Activated CD8-positive, alpha-beta memory T cell treated with anti-CD3 and anti-CD28 coated beads, Interleukin-2, amount 10 ng/mL, durations not matched to agents 7 days and 5 days (primary cell): Measurements from ENCODE around the gene CPN2. TPM values are rescaled to one million over a fixed set of nuclear protein-coding genes. Genes with fewer than 3 reads are reported as not detected.

ENCODE experiments used
- ATAC-seq: fragments of 150-1000 bp; cut with Tn5 transposase; one replicate; pipeline ENCODE4 v1.10.0; 2021; ENCODE audit warnings: moderate library complexity
- CTCF ChIA-PET: fragments of 350-600 bp; sonication (Branson Sonifier 250); formaldehyde crosslinking; loops from one replicate; lab custom pipeline; 2021; ENCODE audit warnings: antibody characterized with exemption; lab: Charles Lee
- DNase-seq: peaks from one replicate; pipeline ENCODE4 v3.0.0-alpha.2; 2020
- H3K27ac Mint-ChIP-seq: one replicate; pipeline ENCODE4 v1.8.0; 2021; ENCODE audit warnings: mild to moderate bottlenecking, mixed read lengths
- H3K27me3 Mint-ChIP-seq: one replicate; pipeline ENCODE4 v1.8.0; 2021; ENCODE audit warnings: mixed read lengths
- H3K36me3 Mint-ChIP-seq: one replicate; pipeline ENCODE4 v1.8.0; 2021; ENCODE audit warnings: mild to moderate bottlenecking, mixed read lengths
- H3K4me1 Mint-ChIP-seq: one replicate; pipeline ENCODE4 v1.8.0; 2021; ENCODE audit warnings: mixed read lengths
- H3K4me3 Mint-ChIP-seq: one replicate; pipeline ENCODE4 v1.8.0; 2021; ENCODE audit warnings: mild to moderate bottlenecking, moderate library complexity, mixed read lengths
- H3K9me3 Mint-ChIP-seq: one replicate; pipeline ENCODE4 v1.8.0; 2022; ENCODE audit warnings: low read depth, mixed read lengths
- total RNA-seq, 2 experiments: library from RNA; stranded (reverse); gene quantifications; one replicate each; pipeline ENCODE4 v1.2.3, GENCODE V29; 2021

CPN2 gene
- total RNA-seq, 2 experiments from 2014 or later = not detected

- ATAC-seq (no peak), DNase-seq (no peak)
- no peak overlapping the region for H3K4me3 Mint-ChIP-seq
- no peaks in the 10 kb centered on the region for H3K36me3 Mint-ChIP-seq
- H3K27me3 Mint-ChIP-seq = peaks cover 29% of the 10 kb centered on the region
- H3K9me3 Mint-ChIP-seq = peaks cover 13% of the 10 kb centered on the region
- no peak overlapping the region for H3K27ac Mint-ChIP-seq
- CTCF ChIA-PET = interaction anchor here (1.2 kb wide), 1 partner anchor 44 kb away, joined by 3 read pairs; no protein-coding TSS in a partner anchor
- no peaks in the 10 kb centered on the region for H3K4me1 Mint-ChIP-seq
Measured at GRCh38 chr3:194387926-194388418, 36.8 kb upstream of the CPN2 start.

GRCh38 chr3:194387276-194387675 is 36.1 kb upstream of the CPN2 start:
- Mint-ChIP-seq H3K4me1 (no peaks in the 10 kb centered on the region), H3K27ac (no peak overlapping the region), H3K36me3 (no peaks in the 10 kb centered on the region), H3K27me3 (peaks cover 24% of the 10 kb centered on the region), H3K4me3 (no peak overlapping the region), H3K9me3 (peaks cover 13% of the 10 kb centered on the region)
- DNase-seq = no peak
- ATAC-seq = no peak
- CTCF ChIA-PET = interaction anchor here (1.2 kb wide), 1 partner anchor 44 kb away, joined by 3 read pairs; no protein-coding TSS in a partner anchor

GRCh38 chr3:194386648-194387047 is 35.5 kb upstream of the CPN2 start:
- H3K4me3 Mint-ChIP-seq = no peak overlapping the region
- H3K9me3 Mint-ChIP-seq = peaks cover 13% of the 10 kb centered on the region
- ATAC-seq = no peak

DNA sequence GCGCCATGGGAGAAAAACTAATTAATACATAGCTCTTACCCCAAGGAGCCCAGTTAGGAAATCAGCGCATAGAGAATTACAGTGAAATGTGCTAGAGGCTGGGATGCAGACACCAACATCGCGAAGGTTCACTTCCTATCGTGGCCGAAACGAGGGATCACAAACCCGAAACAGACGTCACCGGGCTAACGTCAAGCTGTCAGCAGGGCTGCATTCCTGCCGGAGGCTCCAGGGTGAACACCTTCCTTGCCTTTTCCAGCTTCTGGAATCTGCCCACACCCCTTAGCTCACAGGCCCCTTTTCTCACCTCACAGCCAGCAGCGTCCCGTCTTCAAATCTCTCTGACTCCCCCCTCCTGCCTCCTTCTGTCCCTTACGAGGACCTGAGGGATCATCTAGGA is 34.9 kb upstream of the CPN2 start:
- ATAC-seq = no peak
- H3K9me3 Mint-ChIP-seq = peaks cover 11% of the 10 kb centered on the region
- H3K27me3 Mint-ChIP-seq = peaks cover 18% of the 10 kb centered on the region
- H3K4me3 Mint-ChIP-seq = no peak overlapping the region
- DNase-seq = peak; percentile 36
- CTCF ChIA-PET = no interaction called here
- no peak overlapping the region for H3K27ac Mint-ChIP-seq
- H3K4me1 Mint-ChIP-seq = no peaks in the 10 kb centered on the region
- H3K36me3 Mint-ChIP-seq = no peaks in the 10 kb centered on the region

More at GRCh38 chr3:194386648-194387047, 35.5 kb upstream of the CPN2 start:
- Mint-ChIP-seq H3K27me3 (peaks cover 24% of the 10 kb centered on the region), H3K27ac (no peak overlapping the region), H3K36me3 (no peaks in the 10 kb centered on the region), H3K4me1 (no peaks in the 10 kb centered on the region)
- no peak for DNase-seq
- CTCF ChIA-PET = no interaction called here

GRCh38 chr3:194384569-194385001 is 33.5 kb upstream of the CPN2 start:
- Mint-ChIP-seq H3K36me3 (no peaks in the 10 kb centered on the region), H3K4me3 (no peak overlapping the region), H3K4me1 (no peaks in the 10 kb centered on the region), H3K9me3 (no peaks in the 10 kb centered on the region), H3K27me3 (peaks cover 9% of the 10 kb centered on the region), H3K27ac (no peak overlapping the region)
- CTCF ChIA-PET = no interaction called here
- ATAC-seq (no peak), DNase-seq (peak; percentile 30)

GRCh38 chr3:194384156-194384555 is 33.0 kb upstream of the CPN2 start:
- ATAC-seq = no peak
- Mint-ChIP-seq H3K9me3 (no peaks in the 10 kb centered on the region), H3K4me3 (no peak overlapping the region), H3K27ac (no peak overlapping the region), H3K36me3 (no peaks in the 10 kb centered on the region), H3K27me3 (peaks cover 5% of the 10 kb centered on the region), H3K4me1 (no peaks in the 10 kb centered on the region)
- no peak for DNase-seq
- CTCF ChIA-PET = no interaction called here

DNA sequence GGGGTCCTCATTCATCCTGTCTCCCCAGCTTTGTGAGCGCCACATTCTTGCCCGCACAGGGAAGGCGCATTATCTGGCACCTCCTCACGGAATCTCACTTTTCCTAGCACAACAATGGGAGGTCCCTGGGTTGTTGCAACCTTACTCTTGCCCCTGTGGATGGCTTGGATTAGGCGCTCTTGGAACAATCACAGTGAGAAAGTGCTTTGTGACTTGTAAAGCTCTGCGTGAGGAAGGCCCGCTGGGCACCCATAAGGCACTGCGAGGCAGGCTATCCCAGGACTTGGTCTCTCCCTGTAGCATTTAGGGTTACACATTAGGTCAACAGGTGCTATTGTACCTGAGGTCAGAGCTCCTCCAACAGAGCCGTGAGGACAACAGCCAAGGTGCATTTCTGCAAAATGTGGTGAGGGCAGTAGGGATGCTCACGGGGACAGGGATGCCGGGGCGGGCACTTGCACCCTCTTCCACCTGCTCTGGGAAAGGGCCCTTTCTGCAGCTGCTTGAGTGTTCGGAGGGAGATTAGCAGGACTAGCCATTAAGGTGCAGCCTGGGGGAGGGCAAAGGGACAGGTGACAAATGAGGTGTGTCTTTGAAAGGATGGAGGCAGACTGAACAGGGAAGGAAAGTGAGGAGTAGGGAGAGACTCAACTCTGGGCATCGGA is 32.3 kb upstream of the CPN2 start:
- no peaks in the 10 kb centered on the region for H3K9me3 Mint-ChIP-seq
- H3K4me3 Mint-ChIP-seq = no peak overlapping the region
- no peak overlapping the region for H3K27ac Mint-ChIP-seq
- no peaks in the 10 kb centered on the region for H3K4me1 Mint-ChIP-seq
- CTCF ChIA-PET = no interaction called here
- no peak for ATAC-seq
- no peaks in the 10 kb centered on the region for H3K36me3 Mint-ChIP-seq
- no peak for DNase-seq
- H3K27me3 Mint-ChIP-seq = peaks cover 5% of the 10 kb centered on the region

GRCh38 chr3:194382892-194383223 is 31.7 kb upstream of the CPN2 start:
- no peaks in the 10 kb centered on the region for H3K4me1 Mint-ChIP-seq
- no peak for ATAC-seq
- H3K36me3 Mint-ChIP-seq = no peaks in the 10 kb centered on the region
- H3K4me3 Mint-ChIP-seq = no peak overlapping the region
- peaks cover 5% of the 10 kb centered on the region for H3K27me3 Mint-ChIP-seq
- CTCF ChIA-PET = interaction anchor here (1.1 kb wide), 1 partner anchor 40 kb away, joined by 3 read pairs; no protein-coding TSS in a partner anchor
- DNase-seq = no peak
- no peak overlapping the region for H3K27ac Mint-ChIP-seq
- H3K9me3 Mint-ChIP-seq = no peaks in the 10 kb centered on the region

GRCh38 chr3:194382196-194382891 is 31.2 kb upstream of the CPN2 start:
- CTCF ChIA-PET = interaction anchor here (1.1 kb wide), 1 partner anchor 40 kb away, joined by 3 read pairs; no protein-coding TSS in a partner anchor
- peaks cover 5% of the 10 kb centered on the region for H3K27me3 Mint-ChIP-seq
- no peak for DNase-seq
- no peaks in the 10 kb centered on the region for H3K4me1 Mint-ChIP-seq
- no peaks in the 10 kb centered on the region for H3K9me3 Mint-ChIP-seq
- ATAC-seq = no peak
- no peak overlapping the region for H3K4me3 Mint-ChIP-seq
- H3K27ac Mint-ChIP-seq = no peak overlapping the region
- no peaks in the 10 kb centered on the region for H3K36me3 Mint-ChIP-seq

- ATAC-seq (no peak), DNase-seq (no peak)
- Mint-ChIP-seq H3K4me3 (no peak overlapping the region), H3K36me3 (no peaks in the 10 kb centered on the region), H3K9me3 (no peaks in the 10 kb centered on the region), H3K27ac (no peak overlapping the region), H3K27me3 (peaks cover 8% of the 10 kb centered on the region), H3K4me1 (no peaks in the 10 kb centered on the region)
- CTCF ChIA-PET = interaction anchor here (1.1 kb wide), 1 partner anchor 16 kb away, joined by 4 read pairs; no protein-coding TSS in a partner anchor
Measured at GRCh38 chr3:194381460-194381875, 30.3 kb upstream of the CPN2 start.

- H3K4me3 Mint-ChIP-seq = no peak overlapping the region
- CTCF ChIA-PET = no interaction called here
- no peaks in the 10 kb centered on the region for H3K4me1 Mint-ChIP-seq
- DNase-seq (no peak), ATAC-seq (no peak)
- H3K27ac Mint-ChIP-seq = no peak overlapping the region
- no peaks in the 10 kb centered on the region for H3K9me3 Mint-ChIP-seq
- no peaks in the 10 kb centered on the region for H3K36me3 Mint-ChIP-seq
- peaks cover 11% of the 10 kb centered on the region for H3K27me3 Mint-ChIP-seq
Measured at GRCh38 chr3:194380326-194380725, 29.2 kb upstream of the CPN2 start.

GRCh38 chr3:194379651-194380050 is 28.5 kb upstream of the CPN2 start:
- ATAC-seq (no peak), DNase-seq (no peak)
- no peaks in the 10 kb centered on the region for H3K36me3 Mint-ChIP-seq
- H3K9me3 Mint-ChIP-seq = no peaks in the 10 kb centered on the region
- no peak overlapping the region for H3K4me3 Mint-ChIP-seq
- no peaks in the 10 kb centered on the region for H3K4me1 Mint-ChIP-seq
- H3K27me3 Mint-ChIP-seq = peaks cover 16% of the 10 kb centered on the region
- no peak overlapping the region for H3K27ac Mint-ChIP-seq
- CTCF ChIA-PET = interaction anchor here (2.1 kb wide), 1 partner anchor 64 kb away, joined by 5 read pairs; no protein-coding TSS in a partner anchor

- H3K9me3 Mint-ChIP-seq = no peaks in the 10 kb centered on the region
- H3K4me1 Mint-ChIP-seq = no peaks in the 10 kb centered on the region
- DNase-seq (no peak), ATAC-seq (no peak)
- H3K36me3 Mint-ChIP-seq = no peaks in the 10 kb centered on the region
- no peak overlapping the region for H3K4me3 Mint-ChIP-seq
- CTCF ChIA-PET = interaction anchor here (2.1 kb wide), 1 partner anchor 63 kb away, joined by 5 read pairs; no protein-coding TSS in a partner anchor
- H3K27ac Mint-ChIP-seq = no peak overlapping the region
- peaks cover 18% of the 10 kb centered on the region for H3K27me3 Mint-ChIP-seq
Measured at GRCh38 chr3:194379231-194379630, 28.1 kb upstream of the CPN2 start.
